Endothelial cell of umbilical vein (primary cell): Measurements from ENCODE around the gene HDLBP. TPM values are rescaled to one million over a fixed set of nuclear protein-coding genes. Genes with fewer than 3 reads are reported as not detected.

Experiments used
- BruUV-seq: library from RNA; stranded (reverse); fragments of 400-500 nt; replicated peaks from 2 replicates; lab custom pipeline; 2021; lab: Mats Ljungman, UMichigan
- CTCF ChIA-PET: fragments of 300-600, 350-600 bp; sonication (Branson Sonifier 250); formaldehyde crosslinking; loops from one replicate; lab custom pipeline; 2021; ENCODE audit warnings: antibody characterized with exemption, inconsistent platforms; lab: Charles Lee
- POLR2A ChIA-PET: fragments of 300-600, 350-600 bp; sonication (Branson Sonifier 250); formaldehyde crosslinking; loops from one replicate; lab custom pipeline; 2021; ENCODE audit warnings: antibody characterized with exemption, inconsistent platforms; lab: Charles Lee
- DNase-seq: peaks from one replicate; pipeline ENCODE4 v3.0.0-alpha.2; 2011; ENCODE audit warnings: low read depth, low spot score
- FAIRE-seq: peaks from 2 replicates; lab custom pipeline; 2011; peaks lifted over from hg19 to GRCh38; lab: Jason Lieb, UNC
- H2AFZ ChIP-seq: 2 replicates; pipeline ENCODE4 v1.6.0; 2012; ENCODE audit warnings: low read depth, low read length, control low read depth, inconsistent platforms
- H3K27ac ChIP-seq: 2 replicates; pipeline ENCODE4 v1.5.1; 2011; ENCODE audit warnings: low read depth, mild to moderate bottlenecking, control low read depth, low read length, moderate library complexity; ENCODE audit not compliant: insufficient read depth
- H3K27me3 ChIP-seq, 2 experiments: 2 replicates each; pipeline versions ENCODE4 v1.6.0 to v1.6.1; 2011; ENCODE audit warnings: low read length in 2 of 2, mixed read lengths in 1 of 2; ENCODE audit not compliant: control insufficient read depth in 2 of 2, insufficient read depth in 2 of 2
- H3K36me3 ChIP-seq, 2 experiments: 2 replicates in 1 of 2; 3 replicates in 1 of 2; pipeline ENCODE4 v1.5.1; 2011; ENCODE audit warnings: low read length in 2 of 2, mild to moderate bottlenecking in 1 of 2, moderate library complexity in 1 of 2; ENCODE audit not compliant: control insufficient read depth in 2 of 2, insufficient read depth in 2 of 2; ENCODE audit errors: extremely low read depth in 1 of 2
- H3K4me1 ChIP-seq: 3 replicates; pipeline ENCODE4 v1.5.1; 2011; ENCODE audit warnings: mild to moderate bottlenecking, low read length; ENCODE audit not compliant: control insufficient read depth, insufficient read depth; ENCODE audit errors: extremely low read depth
- H3K4me2 ChIP-seq: 2 replicates; pipeline ENCODE4 v1.6.1; 2011; ENCODE audit warnings: low read length, control low read depth, mixed read lengths; ENCODE audit not compliant: insufficient read depth
- H3K4me3 ChIP-seq, 3 experiments: fragments of 200-600 bp in 1 of 3; sonication (generic), shearing (Covaris generic) in 1 of 3; replicated peaks in 1 of 3; 2 replicates each; pipeline ENCODE4 v1.5.1; 2011 to 2016; ENCODE audit warnings: control low read depth in 3 of 3, low read length in 3 of 3, mild to moderate bottlenecking in 2 of 3, inconsistent platforms in 1 of 3, low read depth in 1 of 3, moderate library complexity in 1 of 3; ENCODE audit not compliant: insufficient read depth in 1 of 3
- H3K79me2 ChIP-seq: 2 replicates; pipeline ENCODE4 v1.6.0; 2012; ENCODE audit warnings: low read length, inconsistent platforms; ENCODE audit not compliant: control insufficient read depth, insufficient read depth
- H3K9ac ChIP-seq: replicated peaks from 2 replicates; pipeline ENCODE3; 2011; ENCODE audit warnings: low read length, control low read depth; ENCODE audit not compliant: insufficient read depth; ENCODE audit errors: extremely low read depth
- H3K9me1 ChIP-seq: replicated peaks from 3 replicates; pipeline ENCODE4 v1.6.0; 2011; ENCODE audit warnings: mild to moderate bottlenecking, low read length; ENCODE audit not compliant: control insufficient read depth, insufficient read depth; ENCODE audit errors: extremely low read depth
- H3K9me3 ChIP-seq: replicated peaks from 2 replicates; pipeline ENCODE4 v1.5.1; 2012; ENCODE audit warnings: low read length, inconsistent platforms; ENCODE audit not compliant: control insufficient read depth, insufficient read depth
- H4K20me1 ChIP-seq: replicated peaks from 2 replicates; pipeline ENCODE3; 2011; ENCODE audit warnings: mild to moderate bottlenecking, low read length; ENCODE audit not compliant: control insufficient read depth, insufficient read depth; ENCODE audit errors: extremely low read depth
- CTCF ChIP-seq, 2 donors: IDR thresholded peaks; 1 replicate in 1 of 2; 2 replicates in 1 of 2; pipeline ENCODE4 v1.5.1; 2011; ENCODE audit warnings: low read length in 2 of 2, mild to moderate bottlenecking in 2 of 2, moderate library complexity in 2 of 2, control low read depth in 1 of 2, inconsistent platforms in 1 of 2, low read depth in 1 of 2; ENCODE audit not compliant: insufficient read depth in 1 of 2; ENCODE audit errors: extremely low read depth in 1 of 2
- EZH2 ChIP-seq: IDR thresholded peaks from 2 replicates; pipeline ENCODE4 v1.6.1; 2012; ENCODE audit warnings: borderline replicate concordance, low read depth, mild to moderate bottlenecking, moderate library complexity, low read length, inconsistent platforms; ENCODE audit not compliant: severe bottlenecking
- FOS ChIP-seq: IDR thresholded peaks from 2 replicates; pipeline ENCODE4 v1.6.1; 2011; ENCODE audit warnings: mild to moderate bottlenecking, low read length, moderate library complexity, borderline replicate concordance; ENCODE audit not compliant: insufficient read depth
- GATA2 ChIP-seq: IDR thresholded peaks from 2 replicates; pipeline ENCODE4 v1.7.0; 2011; ENCODE audit warnings: low read depth, mild to moderate bottlenecking, moderate library complexity, mixed read lengths, low read length; ENCODE audit not compliant: insufficient read length, insufficient read depth
- JUN ChIP-seq: IDR thresholded peaks from 2 replicates; pipeline ENCODE4 v1.6.1; 2011; ENCODE audit warnings: borderline replicate concordance, low read depth; ENCODE audit not compliant: insufficient read length, insufficient read depth
- MAX ChIP-seq: IDR thresholded peaks from 2 replicates; pipeline ENCODE4 v1.6.1; 2011; ENCODE audit not compliant: insufficient read depth, insufficient read length
- MYC ChIP-seq: IDR thresholded peaks from one replicate; pipeline ENCODE4 v1.6.1; 2011; ENCODE audit warnings: mild to moderate bottlenecking, low read depth, low read length
- POLR2A ChIP-seq: IDR thresholded peaks from 2 replicates; pipeline ENCODE4 v1.6.1; 2012; ENCODE audit warnings: low read depth, mild to moderate bottlenecking, control low read depth, low read length
- POLR2AphosphoS5 ChIP-seq: IDR thresholded peaks from 2 replicates; pipeline ENCODE4 v1.6.1; 2012; ENCODE audit warnings: low read depth, mild to moderate bottlenecking, control low read depth, low read length, moderate library complexity; ENCODE audit not compliant: insufficient read depth
- dilution Hi-C: fragments of 300-500 bp; cut with MboI; formaldehyde crosslinking; loops from one replicate; pipeline ENCODE4 v1.15.0; 2019; ENCODE audit warnings: low sequenced_read_pairs; ENCODE audit not compliant: extremely low pct_ligation_motif_present
- intact Hi-C: fragments of 100-400 bp; cut with micrococcal nuclease; formaldehyde crosslinking; loops from one replicate; pipeline ENCODE4 v1.10.0; 2022
- polyA plus RNA-seq, 4 experiments: library from polyadenylated mRNA; depleted of rRNA in 3 of 4; stranded (reverse) in 3 of 4; unstranded in 1 of 4; fragments of >200 nt; gene quantifications; 2 replicates each; pipeline versions ENCODE4 v1.2.1 to v1.2.3, GENCODE V29; 2011 to 2012; ENCODE audit warnings: missing spikeins in 1 of 4
- total RNA-seq: library from RNA; stranded (reverse); gene quantifications from 2 replicates; pipeline ENCODE4 v1.2.3, GENCODE V29; 2021

HDLBP gene
- total and polyA plus RNA-seq, 2 donors (not counting 3 experiments of a cell fraction or from before 2014, with no cell fraction given) = 379 to 569 TPM

GRCh38 chr2:241182126-241182525 is 133.3 kb downstream of the HDLBP start:
- Histone ChIP-seq H3K9me3 (no peaks in the 10 kb centered on the region), H3K27ac (no peak overlapping the region), H3K27me3 (no peaks in the 10 kb centered on the region), H3K79me2 (no peaks in the 10 kb centered on the region), H3K4me1 (no peaks in the 10 kb centered on the region), H3K4me2 (no peak overlapping the region), H2AFZ (no peak overlapping the region), H3K9me1 (no peaks in the 10 kb centered on the region), H3K4me3 (no peak overlapping the region), H3K36me3 (peaks cover 4 to 7% of the 10 kb centered on the region in 2 experiments), H3K9ac (no peak overlapping the region), H4K20me1 (no peaks in the 10 kb centered on the region)
- no TSS peak for BruUV-seq
- CTCF ChIA-PET = interaction anchor here (1.4 kb wide), 1 partner anchor 9 kb away, joined by 5 read pairs; no protein-coding TSS in a partner anchor
- DNase-seq = no peak
- dilution Hi-C loops (no loop called here), intact Hi-C loops (no loop called here)
- FAIRE-seq = no peak
- TF ChIP-seq POLR2A (no peak), GATA2 (no peak), EZH2 (no peak), POLR2AphosphoS5 (no peak), FOS (no peak), CTCF (IDR thresholded peaks at IDR 0.05; ENCODE audit: extremely low read depth in 1 of 2, insufficient read depth in 1 of 2, low read depth in 1 of 2, low read length in 2 of 2) (no peak), MYC (no peak), JUN (no peak), MAX (no peak)
- POLR2A ChIA-PET = no interaction called here
